ENCODE results near the gene DNAH10.

Gene DNAH10

GRCh38 chr12:123950476-123951349, 188.6 kb downstream of the DNAH10 start:
- no peak for DNase-seq

GRCh38 chr12:123951467-123951866, 189.4 kb downstream of the DNAH10 start:
- peak; percentile 11 for DNase-seq

- no peak for DNase-seq
Observed at GRCh38 chr12:123952037-123952436, 189.9 kb downstream of the DNAH10 start.

GRCh38 chr12:123954647-123955350, 192.7 kb downstream of the DNAH10 start:
- no peak for DNase-seq

- DNase-seq: no peak
Observed at GRCh38 chr12:123956249-123956648, 194.1 kb downstream of the DNAH10 start.

GRCh38 chr12:123957196-123957595, 195.1 kb downstream of the DNAH10 start:
- no peak for DNase-seq

- no peak for DNase-seq
Observed at GRCh38 chr12:123958462-123958861, 196.4 kb downstream of the DNAH10 start.

GRCh38 chr12:123958876-123959275, 196.8 kb downstream of the DNAH10 start:
- DNase-seq: no peak

GRCh38 chr12:123960029-123960735, 198.1 kb downstream of the DNAH10 start:
- no peak for DNase-seq

GRCh38 chr12:123960856-123961255, 198.8 kb downstream of the DNAH10 start:
- no peak for DNase-seq

GRCh38 chr12:123961585-123962345, 199.7 kb downstream of the DNAH10 start:
- no peak for DNase-seq

GRCh38 chr12:123962513-123962912, 200.4 kb downstream of the DNAH10 start:
- no peak for DNase-seq

- DNase-seq: no peak
Observed at GRCh38 chr12:123963821-123964220, 201.7 kb downstream of the DNAH10 start.

- DNase-seq: no peak
Observed at GRCh38 chr12:123965382-123965781, 203.3 kb downstream of the DNAH10 start.

GRCh38 chr12:123966596-123966995, 204.5 kb downstream of the DNAH10 start:
- DNase-seq: no peak

GRCh38 chr12:123967121-123967586, 205.1 kb downstream of the DNAH10 start:
- no peak for DNase-seq

- DNase-seq: no peak
Observed at GRCh38 chr12:123971449-123971769, 209.3 kb downstream of the DNAH10 start.

GRCh38 chr12:123971770-123972456, 209.8 kb downstream of the DNAH10 start:
- no peak for DNase-seq

- peak; percentile 97 for DNase-seq
Observed at GRCh38 chr12:123972457-123973401, 210.6 kb downstream of the DNAH10 start, which contains the start of the genes CCDC92 and ZNF664. Gene CCDC92 (minus strand): TSS chr12:123972831. CDS start chr12:123944305, 28,526 bp downstream. Gene ZNF664 (plus strand): TSS chr12:123973215. CDS start chr12:124012145, 38,930 bp downstream.

GRCh38 chr12:123973552-123974341, 211.6 kb downstream of the DNAH10 start:
- DNase-seq: no peak
